ENCODE measurements around the gene ATP8B3. TPM values are rescaled to one million over a fixed set of nuclear protein-coding genes. Genes with fewer than 3 reads are reported as not detected.
A peak's percentile ranks its signal among the peaks of the same experiment; 100 is the strongest.

The ATP8B3 gene
- total and polyA plus RNA-seq, 9 of the 15 experiments (the other 6 are each of a cell fraction or from before 2014, with no cell fraction given) = 1.2 to 12.3 (median 3.8) TPM

DNA sequence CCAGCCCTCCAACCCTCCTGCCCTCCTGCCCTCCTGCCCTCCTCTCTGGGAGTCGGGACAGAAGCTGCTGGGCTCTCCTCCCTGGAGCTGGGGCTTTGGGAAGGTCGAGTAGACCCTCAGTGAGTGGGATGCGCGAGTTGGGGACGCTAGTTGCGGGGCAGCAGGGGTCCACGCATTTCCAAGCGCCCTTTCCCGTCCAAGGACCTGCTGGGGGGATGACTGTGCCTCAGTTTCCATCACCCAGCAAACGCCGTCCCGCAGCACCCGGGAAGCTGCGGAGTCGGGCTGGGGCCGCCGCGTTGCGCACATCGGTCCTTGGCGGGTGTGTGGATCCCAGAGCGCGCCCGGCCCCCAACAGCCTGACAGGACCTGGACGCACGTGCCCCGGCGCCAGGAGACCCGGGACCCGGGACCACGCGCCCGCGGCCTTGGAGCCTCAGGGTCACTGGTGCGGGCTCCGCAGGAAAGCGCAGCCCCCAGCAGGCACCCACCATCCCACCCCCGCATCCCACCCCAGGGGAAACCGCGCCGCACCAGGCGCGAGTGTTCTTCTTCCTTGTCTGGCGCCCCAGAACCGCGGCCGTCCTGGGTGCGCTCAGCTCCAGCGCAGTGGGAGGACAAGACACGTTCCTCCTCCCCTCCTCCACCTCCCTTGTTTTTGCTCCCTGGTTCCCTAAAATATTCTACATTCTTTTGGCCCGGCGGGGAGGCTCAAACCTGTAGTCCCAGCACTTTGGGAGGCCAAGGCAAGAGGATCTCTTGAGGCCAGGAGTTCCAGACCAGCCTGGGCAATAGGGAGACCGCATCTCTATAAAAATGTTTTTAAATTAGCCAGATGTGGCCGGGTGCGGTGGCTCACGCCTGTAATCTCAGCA lies 49.6 kb downstream of the ATP8B3 start:
- H3K27me3 ChIP-seq (ENCODE audit: control insufficient read depth in 2 of 2, insufficient read depth in 2 of 2, low read length in 2 of 2) = peaks cover 14 to 46% of the 10 kb centered on the region in 2 experiments; a peak in 4 of 5 replicates
- no peak overlapping the region for H2AFZ ChIP-seq (ENCODE audit: low read depth, low read length)
- no peaks in the 10 kb centered on the region; the same call in 1 of the 2 replicates for H4K20me1 ChIP-seq (replicated peaks; ENCODE audit: control insufficient read depth, insufficient read depth, low read length)
- H3K9me3 ChIP-seq (replicated peaks; ENCODE audit: control insufficient read depth, insufficient read depth, low read depth, low read length) = no peaks in the 10 kb centered on the region
- H3K4me1 ChIP-seq (replicated peaks in 1 of 2; ENCODE audit: control insufficient read depth in 2 of 2, insufficient read depth in 2 of 2, low read length in 2 of 2) = peaks cover 9 to 61% of the 10 kb centered on the region in 2 experiments; a peak in 4 of 5 replicates
- no peak overlapping the region for H3K4me3 ChIP-seq
- in situ Hi-C loops (cut with MboI) = loop anchor here (10.0 kb wide), 1 partner anchor 218 kb away; no protein-coding TSS in a partner anchor
- 11% methylated on average over 33 of the region's 56 CpGs for WGBS (ENCODE audit: insufficient coverage, low coverage, missing lambda C conversion rate)
- intact Hi-C loops (cut with micrococcal nuclease) = loop anchor here (10.0 kb wide), 1 partner anchor 218 kb away; no protein-coding TSS in a partner anchor
- TF ChIP-seq NRF1 (conservative IDR thresholded peaks at IDR 0.05 in 1 of 2, IDR thresholded peaks at IDR 0.05 in 1 of 2) (no peak), NFYB (IDR thresholded peaks at IDR 0.05; ENCODE audit: extremely low read depth, insufficient read length) (no peak), FOXM1 (IDR thresholded peaks at IDR 0.05; ENCODE audit: low read depth) (no peak), FOXM1 (CRISPR knock-in tag; IDR thresholded peaks at IDR 0.05; ENCODE audit: low read depth) (no peak), PPARD (CRISPR knock-in tag; IDR thresholded peaks at IDR 0.05) (no peak), ZNF778 (CRISPR knock-in tag; IDR thresholded peaks at IDR 0.05) (no peak), HDAC6 (IDR thresholded peaks at IDR 0.05; ENCODE audit: low read depth, low read length) (peak; percentile 13; the same call in 1 of the 2 replicates)
- TF ChIP-seq, protein P1, sequence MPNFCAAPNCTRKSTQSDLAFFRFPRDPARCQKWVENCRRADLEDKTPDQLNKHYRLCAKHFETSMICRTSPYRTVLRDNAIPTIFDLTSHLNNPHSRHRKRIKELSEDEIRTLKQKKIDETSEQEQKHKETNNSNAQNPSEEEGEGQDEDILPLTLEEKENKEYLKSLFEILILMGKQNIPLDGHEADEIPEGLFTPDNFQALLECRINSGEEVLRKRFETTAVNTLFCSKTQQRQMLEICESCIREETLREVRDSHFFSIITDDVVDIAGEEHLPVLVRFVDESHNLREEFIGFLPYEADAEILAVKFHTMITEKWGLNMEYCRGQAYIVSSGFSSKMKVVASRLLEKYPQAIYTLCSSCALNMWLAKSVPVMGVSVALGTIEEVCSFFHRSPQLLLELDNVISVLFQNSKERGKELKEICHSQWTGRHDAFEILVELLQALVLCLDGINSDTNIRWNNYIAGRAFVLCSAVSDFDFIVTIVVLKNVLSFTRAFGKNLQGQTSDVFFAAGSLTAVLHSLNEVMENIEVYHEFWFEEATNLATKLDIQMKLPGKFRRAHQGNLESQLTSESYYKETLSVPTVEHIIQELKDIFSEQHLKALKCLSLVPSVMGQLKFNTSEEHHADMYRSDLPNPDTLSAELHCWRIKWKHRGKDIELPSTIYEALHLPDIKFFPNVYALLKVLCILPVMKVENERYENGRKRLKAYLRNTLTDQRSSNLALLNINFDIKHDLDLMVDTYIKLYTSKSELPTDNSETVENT (CRISPR knock-in tag; IDR thresholded peaks at IDR 0.05) = no peak
- DNase-seq (ENCODE audit: extremely low read depth in 1 of 4, low spot score in 3 of 4) (no peak), ATAC-seq (no peak), FAIRE-seq (no peak)
- no peak overlapping the region for H3K4me2 ChIP-seq (ENCODE audit: insufficient read depth, low read length)
- ChIA-PET POLR2A (no interaction called here), CTCF (ENCODE audit: low intra/inter-chr PET ratio) (no interaction called here)
- no peak overlapping the region for H3K9ac ChIP-seq (ENCODE audit: insufficient read depth in 1 of 2, low read depth in 2 of 2, low read length in 2 of 2)
- BruUV-seq (replicated peaks) = no TSS peak
- H3K36me3 ChIP-seq (ENCODE audit: control insufficient read depth, insufficient read depth, low read length) = no peaks in the 10 kb centered on the region
- no peak overlapping the region for H3K27ac ChIP-seq (ENCODE audit: extremely low read depth, low read depth, low read length)
- H3K9me1 ChIP-seq (ENCODE audit: control insufficient read depth, insufficient read depth, low read length) = no peaks in the 10 kb centered on the region
- no peaks in the 10 kb centered on the region for H3K79me2 ChIP-seq (ENCODE audit: control insufficient read depth, insufficient read depth, low read length)
